Left forelimb (tissue), 1 donor: ENCODE results near the gene TNP2.
"Not testable (repeated sequence)": the region's sequence is repeated elsewhere in the genome, so short reads cannot be mapped to it uniquely, and the experiment has no call there.

Source experiments
- DNase-seq: peaks from one replicate; pipeline ENCODE4 v3.0.0-alpha.2; 2018; ENCODE audit warnings: low spot score

TNP2 gene

DNA sequence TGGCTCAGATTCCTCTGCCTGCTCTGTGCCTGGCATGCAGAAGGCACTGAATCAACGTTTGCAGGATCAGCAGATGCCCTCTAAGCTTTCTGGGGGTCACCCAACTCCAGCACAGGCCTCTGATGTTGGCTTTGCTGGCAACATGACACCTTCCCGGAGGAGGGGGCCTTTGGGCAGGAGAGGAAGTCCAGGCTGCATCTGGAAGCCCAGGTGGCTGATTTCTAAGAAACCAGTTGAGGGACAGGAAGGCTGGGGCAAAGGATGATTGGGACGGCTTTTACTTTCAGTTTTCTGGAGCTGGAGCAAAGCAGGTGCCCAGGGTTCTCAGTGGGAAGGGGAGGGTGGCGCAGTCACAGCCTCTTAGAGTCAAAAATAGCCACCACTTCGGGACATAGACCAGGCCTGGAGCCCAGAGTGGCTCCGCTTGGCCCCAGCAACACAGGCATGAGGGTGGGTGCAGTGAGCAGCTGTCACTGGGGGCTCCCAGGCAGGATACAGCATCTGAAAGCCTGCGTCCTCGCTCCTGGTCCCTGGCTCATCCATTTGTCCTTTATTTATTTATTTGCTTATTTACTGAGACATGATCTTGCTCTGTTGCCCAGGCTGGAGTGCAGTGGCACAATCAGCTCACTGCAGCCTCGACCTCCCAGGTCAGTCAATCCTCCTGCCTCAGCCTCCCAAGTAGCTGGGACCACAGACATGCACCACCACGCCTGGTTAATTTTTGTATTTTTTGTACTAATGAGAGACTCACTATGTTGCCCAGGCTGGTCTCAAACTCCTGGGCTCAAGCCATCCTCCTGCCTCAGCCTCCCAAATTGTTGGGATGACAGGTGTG lies 28.3 kb downstream of the TNP2 start:
- no peak for DNase-seq

DNA sequence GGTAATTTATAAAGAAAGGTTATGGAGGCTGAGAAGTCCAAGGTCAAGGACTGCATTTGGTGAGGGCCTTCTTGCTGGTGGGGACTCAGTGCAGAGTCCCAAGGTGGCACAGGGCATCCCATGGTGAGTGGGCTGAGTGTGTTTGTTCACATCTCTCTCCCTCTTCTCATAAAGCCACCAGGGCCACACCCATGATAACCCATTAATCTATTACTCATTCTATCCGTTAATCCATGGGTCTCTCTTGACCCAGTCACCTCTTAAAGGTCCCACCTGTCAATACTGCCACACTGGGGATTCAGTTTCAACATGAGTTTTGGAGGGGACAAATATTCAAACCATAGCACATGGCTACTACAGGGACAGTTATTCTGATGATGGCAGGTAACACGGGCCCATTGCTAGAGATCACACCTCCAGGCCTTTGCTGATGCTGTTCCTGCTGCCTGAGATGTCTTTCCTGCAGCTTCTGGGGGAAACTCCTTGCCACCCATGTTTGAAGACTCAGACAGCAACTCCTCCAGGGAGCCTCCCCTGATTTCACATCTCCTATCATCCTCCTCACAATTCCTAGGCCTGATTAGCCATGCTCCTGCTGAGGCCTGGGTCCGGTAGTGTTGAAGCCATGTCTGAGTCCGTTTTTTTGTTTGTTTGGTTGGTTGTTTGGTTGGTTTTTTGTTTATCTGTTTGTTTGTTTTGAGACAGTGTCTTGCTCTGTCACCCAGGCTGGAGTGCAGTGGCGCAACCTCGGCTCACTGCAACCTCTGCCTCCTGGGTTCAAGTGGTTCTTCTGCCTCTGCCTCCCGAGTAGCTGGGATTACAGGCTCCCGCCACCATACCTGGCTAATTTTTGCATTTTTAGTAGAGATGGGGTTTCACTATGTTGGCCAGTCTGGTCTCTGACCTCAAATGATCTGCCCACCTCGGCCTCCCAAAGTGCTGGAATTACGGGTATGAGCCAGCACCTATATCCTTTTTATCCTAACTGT lies 29.2 kb downstream of the TNP2 start:
- no peak for DNase-seq

DNA sequence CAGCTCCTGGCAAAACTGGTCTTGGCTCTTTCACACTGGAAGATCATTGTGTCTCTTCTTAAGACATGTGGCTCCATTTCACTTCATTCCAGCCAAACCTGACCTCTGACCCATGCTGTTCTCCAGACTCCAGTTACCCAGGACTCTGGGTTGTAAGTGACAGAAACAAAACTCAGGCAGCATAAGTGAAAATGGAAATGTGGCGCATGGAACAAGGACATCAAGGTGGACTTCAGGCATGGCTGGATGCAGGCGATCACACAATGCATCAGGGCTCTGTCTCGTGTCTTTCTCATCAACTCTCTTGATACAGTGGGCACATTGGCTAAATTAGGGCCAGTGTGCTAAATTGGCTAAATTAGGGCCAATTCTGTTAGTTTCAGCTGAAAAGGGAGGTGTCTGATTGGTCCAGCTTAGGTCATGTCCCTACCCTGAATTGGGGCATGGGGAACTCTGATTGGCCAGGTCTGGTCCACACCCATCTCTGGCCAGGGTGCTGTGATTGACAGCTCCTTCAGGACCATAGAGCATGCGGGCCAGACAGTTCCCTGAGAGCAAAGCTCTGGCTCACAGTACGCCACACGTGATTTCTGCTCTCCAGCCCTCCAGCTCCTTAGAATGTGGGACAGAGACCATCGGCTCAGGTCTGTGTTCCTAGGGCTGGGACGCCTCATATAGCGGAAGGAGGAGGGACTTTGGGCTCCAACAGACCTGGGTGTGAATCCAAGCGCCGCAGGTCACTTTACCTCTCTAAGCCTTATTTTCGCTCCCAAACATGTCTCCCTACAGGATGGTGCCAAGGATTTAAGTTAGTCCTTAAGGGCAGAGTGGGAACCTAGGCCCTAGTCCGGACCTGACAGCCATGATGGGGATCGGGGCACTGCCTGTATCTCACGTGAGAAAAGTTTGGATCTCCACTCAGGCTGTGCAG lies 30.6 kb downstream of the TNP2 start:
- DNase-seq, result no peak

DNA sequence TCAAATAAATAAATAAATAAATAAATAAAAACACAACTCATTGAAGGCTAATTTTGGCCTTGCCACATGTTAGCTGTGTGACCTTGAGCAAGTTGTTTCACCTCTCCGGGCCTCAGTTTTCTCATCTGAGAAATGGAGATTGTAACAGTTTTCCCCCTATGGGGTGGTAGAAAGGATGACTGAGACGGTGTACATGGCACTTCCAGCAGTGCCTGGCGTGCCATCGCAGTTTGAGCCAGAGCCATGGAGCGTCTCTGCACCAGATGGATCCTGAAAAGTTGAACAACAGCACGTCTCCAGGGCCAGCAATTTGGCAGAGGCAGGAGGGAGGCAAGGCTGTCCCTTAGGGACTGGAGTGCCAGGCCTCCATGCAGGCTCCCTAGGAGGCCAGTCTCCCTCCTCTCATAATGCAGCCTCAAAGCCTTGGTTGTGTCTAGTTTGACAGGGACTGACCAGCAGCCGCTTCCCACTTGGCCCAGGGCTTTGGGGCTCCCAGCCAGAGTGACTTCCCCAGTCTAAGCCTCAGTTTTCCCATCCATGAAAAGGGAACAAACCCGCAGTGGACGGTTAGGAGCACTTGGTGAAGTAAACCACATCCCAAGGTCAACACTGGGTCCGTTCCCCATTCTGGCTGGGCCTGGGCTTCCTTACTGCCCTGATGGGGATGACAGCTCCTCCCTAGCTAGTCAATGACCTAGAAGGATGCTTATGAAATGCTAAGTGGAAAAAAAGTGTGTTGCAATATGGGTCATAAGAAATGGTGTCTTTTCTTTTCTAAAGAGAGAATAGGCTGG lies 32.5 kb downstream of the TNP2 start:
- DNase-seq, result no peak

DNA sequence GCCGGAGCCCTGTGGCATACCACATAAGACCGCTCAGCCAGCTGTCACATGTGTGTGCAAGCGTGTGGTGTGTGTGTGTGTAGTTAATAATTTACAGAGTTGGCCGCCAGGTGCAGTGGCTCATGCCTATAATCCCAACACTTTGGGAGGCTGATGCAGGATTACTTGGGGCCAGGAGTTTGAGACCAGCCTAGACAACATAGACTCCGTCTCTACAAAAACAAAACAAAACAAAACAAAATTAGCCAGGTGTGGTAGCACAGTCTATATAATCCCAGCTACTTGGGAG lies 33.5 kb downstream of the TNP2 start:
- DNase-seq, result no peak

DNA sequence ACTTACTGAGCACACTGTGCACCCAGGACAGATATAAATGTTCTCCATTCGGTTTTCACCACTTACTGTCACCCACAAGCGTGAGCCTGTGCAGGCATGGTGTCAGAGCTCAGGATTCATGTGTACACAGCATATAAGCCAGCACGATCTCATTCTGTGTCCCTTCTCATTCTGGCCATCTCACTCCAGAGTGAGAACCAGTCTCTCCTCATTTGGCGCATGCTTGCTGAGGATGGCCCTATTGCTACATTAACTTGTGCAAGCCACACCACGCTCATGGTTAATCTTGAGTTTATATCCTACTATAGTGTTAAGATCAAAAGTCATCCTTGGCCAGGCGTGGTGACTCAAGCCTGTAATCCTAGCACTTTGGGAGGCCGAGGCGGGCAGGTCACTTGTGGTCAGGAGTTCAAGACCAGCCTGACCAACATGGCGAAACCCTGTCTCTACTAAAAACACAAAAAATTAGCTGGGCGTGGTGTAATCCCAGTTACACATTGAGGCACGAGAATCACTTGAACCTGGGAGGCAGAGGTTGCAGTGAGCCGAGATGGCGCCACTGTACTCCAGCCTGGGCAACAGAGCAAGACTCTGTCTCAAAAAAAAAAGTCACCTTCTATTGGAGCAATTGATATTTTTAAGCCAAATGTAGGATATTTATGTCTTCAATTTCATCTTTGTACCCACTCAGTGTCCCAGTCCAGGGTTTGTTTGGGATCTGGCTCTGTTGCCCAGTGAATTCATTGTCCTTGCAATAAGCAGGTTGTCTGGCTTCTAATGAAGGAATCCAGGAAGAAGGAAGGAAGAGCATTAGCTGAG lies 34.0 kb downstream of the TNP2 start:
- no peak for DNase-seq

DNA sequence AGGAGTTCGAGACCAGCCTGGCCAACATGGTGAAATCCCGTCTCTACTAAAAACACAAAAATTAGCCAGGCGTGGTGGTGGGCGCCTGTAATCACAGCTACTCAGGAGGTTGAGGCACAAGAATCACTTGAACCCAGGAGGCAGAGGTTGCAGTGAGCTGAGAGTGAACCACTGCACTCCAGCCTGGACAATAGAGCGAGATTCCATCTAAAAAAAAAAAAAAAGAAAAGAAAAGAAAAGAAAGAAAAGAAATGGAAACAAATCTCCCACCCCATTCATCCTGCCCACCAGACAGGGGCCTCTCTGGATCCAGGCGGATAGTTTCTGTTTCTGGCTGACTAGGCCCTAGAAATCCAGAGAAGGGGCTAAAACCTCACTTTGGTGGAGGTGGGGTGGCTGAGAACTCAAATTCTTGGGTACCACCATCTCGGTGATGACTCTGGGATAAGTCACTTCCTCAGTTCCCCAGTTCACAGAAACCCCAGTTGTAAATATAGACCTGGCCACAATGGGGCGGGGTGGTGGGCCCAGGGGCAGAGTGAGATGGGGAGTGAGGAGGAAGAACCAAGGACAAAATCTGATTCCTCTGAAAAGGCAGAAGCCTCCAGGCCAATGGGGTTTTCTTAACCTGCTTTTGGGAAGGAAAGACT lies 35.3 kb downstream of the TNP2 start:
- no peak for DNase-seq

DNA sequence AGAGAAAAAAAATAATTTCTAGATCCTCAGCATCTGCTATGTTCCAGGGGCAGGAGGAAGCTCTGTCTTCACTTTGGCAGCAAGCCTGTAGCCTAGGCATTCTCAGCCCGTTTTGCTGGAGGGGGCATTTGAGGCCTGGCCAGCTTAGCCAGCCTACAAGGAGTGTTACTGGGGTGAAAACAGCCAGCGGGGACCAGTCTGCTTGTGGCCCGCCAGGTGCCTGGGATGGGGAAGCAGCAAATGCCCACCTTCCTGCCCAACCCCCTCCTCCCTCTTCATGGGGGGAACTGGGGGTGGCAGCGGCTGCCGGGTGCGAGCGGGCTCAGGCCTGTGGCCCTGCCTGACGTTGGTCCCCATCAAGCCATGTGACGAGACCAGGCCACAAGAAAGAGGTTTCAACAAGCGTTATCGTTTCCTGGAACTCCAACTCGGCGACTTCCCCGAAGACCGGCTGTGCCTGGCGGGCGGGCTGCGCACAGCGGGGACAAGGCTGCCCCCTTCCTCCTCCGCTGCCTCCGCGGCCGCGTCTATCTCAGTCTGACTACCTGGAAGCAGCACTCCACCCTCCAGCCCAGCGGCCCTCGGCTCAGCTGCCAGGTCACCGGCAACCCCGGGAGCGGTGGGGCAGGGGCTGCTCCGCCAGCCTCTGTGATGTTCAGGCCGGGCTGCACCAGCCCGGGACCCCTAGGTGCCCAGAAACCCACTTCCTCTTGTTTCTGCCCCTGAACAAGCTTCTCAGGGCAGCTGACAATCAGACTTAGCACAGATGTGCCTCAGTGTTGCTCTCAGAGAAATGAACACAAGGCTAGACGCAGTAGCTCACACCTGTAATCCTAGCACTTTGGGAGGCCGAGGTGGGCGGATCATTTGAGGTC lies 36.0 kb downstream of the TNP2 start:
- no peak for DNase-seq

DNA sequence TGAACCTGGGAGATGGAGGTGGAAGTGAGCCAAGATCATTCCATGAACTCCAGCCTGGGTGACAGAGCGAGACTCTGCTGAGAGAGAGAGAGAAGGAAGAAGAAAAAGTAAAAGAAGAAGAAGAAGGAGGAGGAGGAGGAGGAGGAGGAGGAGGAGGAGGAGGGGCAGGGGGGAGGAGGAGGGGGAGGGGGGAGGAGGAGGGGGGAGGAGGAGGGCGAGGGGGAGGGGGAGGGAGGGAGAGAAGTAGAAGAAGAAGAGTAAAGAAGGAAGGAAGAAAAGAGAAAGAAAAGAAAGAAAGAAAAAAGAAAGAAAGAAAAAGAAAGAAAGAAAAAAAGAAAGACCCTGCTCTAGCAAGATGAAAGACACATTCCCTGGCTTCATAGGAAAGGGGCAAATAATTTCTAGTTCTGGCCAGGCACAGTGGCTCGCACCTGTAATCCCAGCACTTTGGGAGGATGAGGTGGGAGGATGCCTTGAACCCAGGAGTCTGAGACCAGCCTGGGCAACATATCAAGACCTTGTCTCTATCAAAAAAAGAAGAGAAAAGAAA lies 36.7 kb downstream of the TNP2 start:
- no peak for DNase-seq

DNA sequence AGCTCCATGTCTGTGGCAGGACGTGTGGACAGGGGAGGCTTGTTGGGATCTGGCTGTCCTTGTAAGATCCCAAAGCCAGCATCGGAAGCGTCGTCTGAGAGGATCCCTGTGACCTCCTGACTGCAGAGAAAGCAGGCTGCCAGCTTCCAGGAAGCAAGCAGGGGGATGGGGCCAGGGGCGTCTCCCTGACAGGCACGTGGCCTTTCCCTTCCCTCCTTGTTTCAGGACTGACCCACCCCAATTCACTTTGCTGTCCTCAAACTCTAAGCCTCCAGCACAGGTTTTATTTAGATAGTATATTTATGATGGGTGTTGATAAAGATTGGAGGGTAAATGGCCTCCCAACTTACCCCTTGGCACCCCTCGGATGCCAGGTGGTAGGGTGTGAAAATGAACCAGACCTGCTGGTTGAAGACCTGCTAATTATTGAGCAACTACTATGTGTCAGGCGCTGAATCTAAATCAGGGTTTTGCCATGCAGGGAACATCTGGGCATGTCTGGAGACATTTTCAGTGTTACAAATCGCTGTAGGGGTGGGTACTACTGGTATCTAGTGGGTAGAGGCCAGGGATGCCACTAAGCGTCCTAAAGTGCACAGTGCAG lies 37.7 kb downstream of the TNP2 start:
- DNase-seq, result no peak

DNA sequence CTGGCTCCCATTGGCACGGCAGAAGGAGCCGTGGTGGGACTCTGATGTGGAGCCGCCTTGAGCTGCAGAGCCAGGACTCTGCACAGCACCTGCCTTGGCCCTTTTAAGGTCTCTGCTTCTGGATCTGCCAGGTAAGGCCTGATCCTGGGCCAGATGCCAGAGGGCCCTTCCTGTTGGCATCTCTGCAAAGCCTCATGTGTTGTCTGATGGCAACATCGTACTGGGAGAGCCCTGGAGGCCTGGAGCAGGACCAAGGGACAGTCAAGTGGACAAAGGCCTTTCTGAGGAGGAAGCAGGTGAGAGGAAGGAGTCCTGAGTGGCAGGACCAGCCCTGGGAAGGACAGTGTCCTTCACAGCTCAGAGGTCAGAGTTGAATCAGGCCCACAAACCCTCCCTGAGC lies 39.2 kb downstream of the TNP2 start:
- no peak for DNase-seq

DNA sequence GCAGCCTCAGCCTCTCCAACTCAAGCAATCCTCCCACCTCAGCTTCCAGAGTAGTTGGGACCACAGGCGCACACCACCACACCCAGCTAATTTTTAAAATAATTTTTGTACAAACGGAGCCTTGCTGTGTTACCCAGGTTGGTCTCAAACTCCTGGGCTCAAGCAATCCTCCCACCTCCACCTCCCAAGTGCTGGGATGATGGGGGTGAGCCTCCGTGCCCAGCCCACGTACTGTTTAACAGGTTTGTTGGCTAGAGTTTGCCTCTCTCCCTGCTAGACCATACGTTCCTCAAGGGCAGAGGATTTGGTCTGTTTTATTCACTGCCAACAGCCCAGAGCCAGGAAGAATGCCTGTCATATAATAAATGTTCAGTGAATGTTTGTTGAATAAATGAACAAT lies 39.7 kb downstream of the TNP2 start:
- DNase-seq, result no peak

DNA sequence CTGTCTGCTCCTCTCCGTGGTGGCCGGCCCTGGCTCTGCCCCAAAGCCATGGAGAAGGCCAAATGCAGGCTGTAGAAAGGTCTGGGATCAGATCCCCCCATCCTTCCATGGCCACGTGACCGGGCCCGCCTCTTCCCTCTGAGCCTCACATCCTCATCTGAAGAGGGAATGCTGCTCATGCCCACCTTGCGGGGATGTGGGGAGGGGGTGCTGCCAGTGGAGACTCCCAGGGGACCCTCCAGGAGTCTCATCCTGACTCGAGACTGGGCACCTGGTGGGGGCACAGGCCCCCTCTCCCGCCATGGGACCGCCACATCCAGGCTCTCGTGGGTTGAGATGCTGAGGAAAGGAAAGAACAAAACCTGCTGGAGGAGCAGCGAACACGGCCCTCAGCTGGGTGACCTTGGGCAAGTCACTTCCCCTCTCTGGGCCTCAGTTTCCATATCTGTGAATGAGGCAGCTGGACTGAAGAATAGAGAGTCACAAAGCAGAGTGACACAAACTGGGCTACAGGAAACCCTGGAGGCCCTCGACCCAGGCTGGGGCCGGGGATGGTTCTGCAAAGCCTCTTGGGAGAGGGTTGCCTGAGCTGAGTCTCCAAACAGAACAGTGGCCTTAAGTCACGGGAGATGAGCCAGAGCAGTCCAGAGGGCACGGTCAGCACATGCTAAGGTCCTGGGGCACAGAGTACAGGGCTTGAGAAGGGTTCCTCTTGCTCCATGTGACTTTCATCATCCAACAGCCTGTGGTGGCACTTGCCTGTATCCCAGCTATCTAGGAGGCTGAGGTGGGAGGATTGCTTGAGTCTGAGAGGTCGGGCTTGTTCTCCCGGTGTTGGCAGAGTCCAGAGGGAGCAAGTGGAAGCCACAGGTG lies 43.2 kb downstream of the TNP2 start:
- DNase-seq, result no peak

DNA sequence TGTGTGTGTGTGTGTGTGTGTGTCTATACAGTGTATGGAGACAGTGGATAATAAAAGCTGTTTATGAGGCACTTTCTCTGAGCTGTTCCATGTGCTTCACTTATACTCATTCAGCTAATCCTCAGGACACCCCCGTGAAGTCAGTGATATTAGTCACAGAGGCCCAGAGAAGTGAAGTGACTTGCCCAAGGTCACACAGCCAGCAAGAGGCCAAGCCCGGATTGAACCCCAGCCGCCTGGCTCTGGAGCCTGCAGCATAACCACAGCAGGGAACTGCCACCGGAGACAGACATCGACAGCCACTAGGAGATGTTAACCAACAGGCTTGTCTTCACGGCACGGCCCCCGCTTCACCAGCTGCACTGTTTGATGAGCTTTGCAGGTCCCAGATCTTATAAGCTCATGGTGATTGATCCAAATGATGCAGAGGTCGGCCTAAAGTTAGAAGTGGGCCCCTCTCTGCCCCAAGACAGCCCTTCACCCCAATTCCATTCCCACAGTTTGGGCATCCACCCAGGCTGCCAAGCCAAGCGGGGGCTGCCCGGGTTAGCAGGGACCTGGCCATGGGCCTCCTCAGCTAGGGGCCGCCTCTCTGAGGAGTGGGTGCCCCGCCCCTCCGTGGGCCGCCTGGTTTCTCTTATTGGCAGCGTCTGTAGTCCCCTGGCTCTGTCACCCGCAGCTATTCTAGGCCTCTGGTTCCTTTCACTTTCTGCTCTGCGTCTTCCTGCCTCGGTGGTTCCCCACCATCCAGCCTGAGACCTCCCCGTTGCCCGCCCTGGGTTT lies 44.0 kb downstream of the TNP2 start:
- DNase-seq, result no peak

DNA sequence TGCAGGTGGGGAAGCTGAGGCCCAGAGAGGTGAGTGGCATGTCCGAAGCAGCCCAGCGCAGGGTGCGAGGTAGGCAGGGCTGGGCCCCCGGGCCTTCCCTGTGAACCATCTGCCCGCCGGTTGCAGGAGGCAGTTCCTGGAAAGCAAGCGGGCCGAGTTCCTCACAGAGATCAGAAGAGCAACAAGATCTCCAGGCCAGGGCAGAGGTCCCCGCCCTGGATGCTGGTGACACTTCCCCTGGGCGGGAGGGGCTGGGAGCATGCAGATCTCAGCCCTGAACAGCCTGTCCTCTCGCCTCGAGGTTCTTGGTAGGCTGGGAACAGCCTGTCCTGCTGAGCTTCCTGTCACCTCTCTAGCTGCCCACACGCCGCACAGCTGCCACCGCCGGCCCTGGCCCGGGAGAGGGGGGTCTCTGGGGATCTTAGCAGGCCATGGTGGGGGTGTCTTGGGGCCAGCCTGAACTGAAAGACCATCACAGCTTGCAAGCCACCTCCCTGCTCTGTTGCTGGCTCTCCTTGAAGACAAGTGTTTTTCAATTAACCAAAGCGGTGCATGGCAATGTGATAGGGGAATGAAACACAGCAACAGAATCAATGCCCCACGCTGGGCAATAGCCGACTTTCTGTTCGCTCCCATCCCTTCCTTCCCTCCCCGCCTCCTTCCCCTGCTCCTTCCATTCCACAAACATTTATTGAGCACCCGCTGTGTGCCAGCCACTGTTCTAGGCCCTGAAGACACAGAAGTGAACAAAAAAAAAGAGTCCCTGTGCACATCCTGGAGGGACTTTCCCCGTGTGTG lies 44.8 kb downstream of the TNP2 start:
- no peak for DNase-seq

DNA sequence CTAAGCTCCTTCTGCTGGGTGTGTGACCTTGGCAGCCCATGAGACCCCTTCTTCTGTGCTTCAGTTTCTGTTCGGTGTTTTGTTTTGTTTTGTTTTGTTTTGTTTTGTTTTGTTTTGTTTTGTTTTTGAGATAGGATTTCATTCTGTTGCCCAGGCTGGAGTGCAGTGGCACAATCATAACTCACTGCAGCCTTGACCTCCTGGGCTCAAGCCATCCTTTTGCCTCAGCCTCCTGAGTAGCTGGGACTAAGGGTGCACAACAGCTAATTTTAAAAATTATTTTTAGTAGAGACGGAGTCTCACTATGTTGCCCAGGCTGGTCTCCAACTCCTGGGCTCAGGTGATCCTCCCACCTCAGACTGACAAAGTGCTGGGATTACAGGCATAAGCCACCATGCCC lies 48.6 kb downstream of the TNP2 start:
- DNase-seq, result not testable (repeated sequence)
